ENCODE data around the gene TMEM185B.

TMEM185B gene

GRCh38 chr2:120231564-120231973, 8.4 kb upstream of the TMEM185B start:
- no peak for DNase-seq (ENCODE audit: low spot score)

DNA sequence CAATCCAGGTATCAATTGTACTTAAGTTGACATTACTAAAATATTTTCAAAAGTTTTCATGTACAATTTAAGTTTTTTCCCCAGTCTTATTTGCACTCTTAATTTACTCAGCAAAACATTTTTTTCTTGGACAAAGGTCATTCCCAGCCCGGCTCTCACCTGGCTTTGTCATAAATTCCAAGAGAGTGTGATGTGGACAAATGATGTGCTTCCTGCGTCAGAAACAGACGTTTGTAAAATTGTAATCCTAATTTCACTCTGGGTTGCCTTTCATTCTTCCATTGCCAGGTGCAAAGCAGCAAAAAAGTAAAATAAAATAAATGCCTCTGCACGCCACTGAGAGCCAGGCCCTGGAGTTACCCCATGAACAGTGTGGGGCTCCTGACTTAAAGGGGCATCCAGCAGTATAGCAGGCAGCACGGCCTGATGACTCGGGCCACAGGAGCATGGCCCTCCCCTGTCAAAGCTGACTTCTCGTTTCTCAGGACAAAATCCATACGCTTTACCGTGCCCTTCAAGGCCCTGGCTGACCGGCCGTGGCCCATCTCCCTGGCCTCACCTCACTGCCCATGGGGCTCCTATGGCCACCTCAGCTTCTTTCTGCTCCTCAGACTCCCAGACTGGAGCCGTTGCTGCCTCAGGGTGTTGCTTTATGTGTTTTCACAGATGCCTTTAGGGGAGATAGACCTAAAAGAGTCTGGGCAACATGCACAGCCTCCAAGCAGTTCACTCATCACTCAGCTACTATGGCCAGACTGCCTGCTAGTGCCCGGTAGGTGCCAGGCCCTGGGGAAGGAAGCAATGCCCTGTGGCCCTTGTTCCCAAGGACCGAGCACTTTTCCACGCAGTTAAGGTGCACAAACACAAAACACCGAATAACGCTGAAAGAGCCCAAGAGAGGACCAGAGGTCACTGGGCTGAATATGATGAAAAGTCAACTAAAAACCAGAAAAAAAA, 7.6 kb upstream of the TMEM185B start:
- DNase-seq (ENCODE audit: low spot score), result no peak

DNA sequence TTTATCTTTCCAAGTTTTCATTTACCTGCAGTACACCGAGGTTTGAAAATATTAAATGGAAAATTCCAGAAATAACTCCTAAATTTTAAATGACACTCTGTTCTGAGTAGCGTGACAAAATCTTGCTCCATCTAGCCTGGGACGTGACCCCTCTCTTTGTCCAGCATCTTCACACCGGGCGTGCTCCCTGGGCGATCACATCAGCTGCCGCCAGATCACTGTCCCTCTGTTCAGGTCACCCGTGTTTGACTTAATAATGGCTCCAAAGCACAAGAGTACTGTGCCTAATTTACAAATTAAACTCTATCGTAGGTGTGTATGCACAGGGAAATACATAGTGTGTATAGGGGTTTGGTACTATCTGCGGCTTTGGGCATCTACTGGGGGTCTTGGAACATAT, 6.1 kb upstream of the TMEM185B start:
- no peak for DNase-seq (ENCODE audit: low spot score)

DNA sequence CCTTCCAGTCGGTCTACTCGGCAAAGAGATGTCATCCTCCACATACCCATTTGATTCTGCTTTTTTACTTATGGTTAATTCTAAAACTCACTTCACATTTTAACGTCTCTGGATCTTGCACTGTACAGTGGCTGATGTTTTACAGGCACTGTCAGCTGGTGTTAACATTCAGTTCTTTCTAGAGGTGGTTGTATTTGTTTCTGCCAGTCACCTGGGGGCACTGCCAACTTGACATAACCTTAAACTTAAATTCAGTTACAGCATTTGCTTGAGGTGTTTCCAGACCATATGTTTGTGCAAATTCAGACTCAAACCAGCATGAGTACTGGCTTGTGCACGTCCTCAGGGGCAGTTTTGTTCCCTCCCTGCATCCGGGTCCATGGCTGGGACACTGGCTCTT, 5.3 kb upstream of the TMEM185B start:
- DNase-seq (ENCODE audit: low spot score), result no peak

GRCh38 chr2:120227111-120227991, 4.2 kb upstream of the TMEM185B start:
- no peak for DNase-seq (ENCODE audit: low spot score)

GRCh38 chr2:120226316-120226715, 3.1 kb upstream of the TMEM185B start:
- DNase-seq (ENCODE audit: low spot score), result no peak

DNA sequence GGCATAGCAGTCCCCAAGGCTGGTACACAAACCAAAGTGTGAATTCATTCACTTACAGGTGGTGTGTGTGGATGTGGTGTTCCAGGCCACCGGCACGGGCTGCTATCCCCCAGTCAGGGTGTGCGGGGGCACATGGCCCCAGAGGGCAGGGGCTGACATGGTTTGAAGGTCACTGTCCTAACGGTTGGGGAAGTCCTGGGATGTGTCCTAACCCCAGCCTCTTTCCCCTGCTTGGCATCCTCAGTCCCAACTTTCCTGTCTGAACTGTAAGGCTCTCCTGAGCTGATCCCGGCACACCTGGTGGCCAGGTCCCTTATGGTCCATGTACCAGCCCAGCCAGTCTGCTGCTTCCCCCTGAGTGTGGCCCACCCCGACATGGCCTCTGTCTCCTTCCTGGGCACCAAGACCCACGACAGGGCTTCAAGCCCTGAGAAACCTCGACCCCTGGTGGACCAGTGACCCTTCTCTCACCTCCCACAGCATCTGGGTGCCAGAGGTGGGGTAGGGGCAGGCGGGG, 2.4 kb upstream of the TMEM185B start:
- DNase-seq (ENCODE audit: low spot score), result no peak

GRCh38 chr2:120224735-120225548, 1.7 kb upstream of the TMEM185B start:
- no peak for DNase-seq (ENCODE audit: low spot score)

- no peak for DNase-seq (ENCODE audit: low spot score)
Measured at GRCh38 chr2:120224256-120224655, 1.1 kb upstream of the TMEM185B start.

GRCh38 chr2:120222186-120223033, 790 bp downstream of the TMEM185B start:
- no peak for DNase-seq (ENCODE audit: low spot score)

- DNase-seq (ENCODE audit: low spot score), result no peak
Measured at GRCh38 chr2:120221616-120222015, 1.6 kb downstream of the TMEM185B start.

DNA sequence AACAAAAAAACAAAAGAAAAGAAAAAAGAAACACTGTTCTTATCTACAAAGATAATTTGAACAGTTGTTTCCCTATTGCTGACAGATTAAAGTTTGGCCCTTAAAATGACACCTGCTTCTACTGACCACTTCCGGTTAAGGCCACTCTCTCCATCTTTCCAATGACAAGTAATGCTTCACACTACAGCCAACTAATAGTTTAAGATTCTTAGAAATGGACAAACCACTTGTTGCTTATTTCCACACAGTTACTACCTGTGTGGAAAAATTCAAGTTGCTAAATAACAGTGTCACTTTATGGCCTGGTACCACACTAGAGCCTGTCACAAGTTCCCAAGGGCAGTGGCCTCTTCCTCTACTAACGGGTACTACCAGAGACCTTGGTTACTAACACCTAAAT, 2.4 kb downstream of the TMEM185B start:
- DNase-seq (ENCODE audit: low spot score), result no peak

GRCh38 chr2:120219766-120220165, 3.4 kb downstream of the TMEM185B start:
- no peak for DNase-seq (ENCODE audit: low spot score)

- no peak for DNase-seq (ENCODE audit: low spot score)
Measured at GRCh38 chr2:120219291-120219690, 3.9 kb downstream of the TMEM185B start.

- DNase-seq (ENCODE audit: low spot score), result no peak
Measured at GRCh38 chr2:120218181-120218580, 5.0 kb downstream of the TMEM185B start.

DNA sequence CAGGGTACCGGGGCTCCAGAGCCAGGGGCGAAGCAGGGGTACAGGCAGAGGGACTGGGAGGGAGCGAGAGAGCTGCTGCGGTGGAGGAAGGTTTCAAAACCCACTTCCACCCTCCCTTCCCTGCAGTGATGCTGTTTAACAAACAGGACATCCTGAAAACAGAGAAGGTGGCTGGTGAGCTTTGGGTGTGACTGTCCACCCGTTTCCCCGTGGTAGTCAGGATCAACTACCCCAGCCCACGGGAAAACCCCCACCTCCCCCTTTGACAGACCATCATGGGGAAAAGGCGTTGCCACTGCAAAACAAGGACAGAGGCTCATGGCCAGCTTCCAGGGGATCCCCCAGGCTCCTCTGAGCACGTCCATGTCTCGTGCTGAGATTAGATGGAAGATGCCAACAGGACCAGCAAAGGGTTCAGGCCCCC, 12.9 kb downstream of the TMEM185B start:
- no peak for DNase-seq (ENCODE audit: low spot score)

DNA sequence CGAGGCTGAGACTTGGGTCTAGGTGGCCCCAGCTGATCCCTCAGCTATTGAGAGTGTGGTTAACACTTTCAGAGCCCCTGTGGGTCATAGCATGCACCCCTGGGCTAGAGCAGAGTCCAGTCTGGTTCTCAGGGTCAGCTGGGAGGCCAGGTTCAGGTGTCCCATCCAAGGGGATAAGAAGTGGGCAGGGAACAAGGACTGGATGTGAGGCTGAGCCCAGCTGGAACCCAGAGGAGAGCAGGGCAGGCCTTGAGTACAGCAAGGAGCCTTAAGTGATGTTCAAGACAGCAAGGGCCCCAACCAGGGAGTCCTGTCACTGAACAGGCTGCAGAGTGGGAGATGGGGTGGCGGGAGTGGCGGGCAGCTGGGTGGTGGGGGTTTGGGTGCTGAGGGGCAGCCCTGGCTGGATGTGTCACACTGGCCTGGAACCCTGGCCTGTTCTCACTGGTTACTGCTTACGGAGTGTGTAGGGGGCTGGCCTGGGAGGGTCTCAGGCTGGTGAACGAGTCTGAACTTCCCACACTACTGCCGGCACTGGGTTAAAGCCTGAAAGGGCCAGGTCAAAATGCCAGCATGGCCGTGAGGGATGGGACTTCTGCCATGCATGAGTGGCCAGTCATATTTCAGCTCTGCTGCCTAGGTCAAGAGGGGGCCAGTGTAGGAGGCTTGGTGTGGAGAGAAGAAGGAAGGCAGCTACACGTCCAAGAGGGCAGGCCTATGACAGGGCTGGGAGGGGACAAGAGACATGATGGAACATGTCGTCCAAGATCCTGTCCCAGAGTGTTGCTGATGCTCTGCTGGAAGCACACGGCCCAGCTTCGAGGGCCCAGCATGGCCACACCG, 13.6 kb downstream of the TMEM185B start:
- DNase-seq (ENCODE audit: low spot score), result no peak

DNA sequence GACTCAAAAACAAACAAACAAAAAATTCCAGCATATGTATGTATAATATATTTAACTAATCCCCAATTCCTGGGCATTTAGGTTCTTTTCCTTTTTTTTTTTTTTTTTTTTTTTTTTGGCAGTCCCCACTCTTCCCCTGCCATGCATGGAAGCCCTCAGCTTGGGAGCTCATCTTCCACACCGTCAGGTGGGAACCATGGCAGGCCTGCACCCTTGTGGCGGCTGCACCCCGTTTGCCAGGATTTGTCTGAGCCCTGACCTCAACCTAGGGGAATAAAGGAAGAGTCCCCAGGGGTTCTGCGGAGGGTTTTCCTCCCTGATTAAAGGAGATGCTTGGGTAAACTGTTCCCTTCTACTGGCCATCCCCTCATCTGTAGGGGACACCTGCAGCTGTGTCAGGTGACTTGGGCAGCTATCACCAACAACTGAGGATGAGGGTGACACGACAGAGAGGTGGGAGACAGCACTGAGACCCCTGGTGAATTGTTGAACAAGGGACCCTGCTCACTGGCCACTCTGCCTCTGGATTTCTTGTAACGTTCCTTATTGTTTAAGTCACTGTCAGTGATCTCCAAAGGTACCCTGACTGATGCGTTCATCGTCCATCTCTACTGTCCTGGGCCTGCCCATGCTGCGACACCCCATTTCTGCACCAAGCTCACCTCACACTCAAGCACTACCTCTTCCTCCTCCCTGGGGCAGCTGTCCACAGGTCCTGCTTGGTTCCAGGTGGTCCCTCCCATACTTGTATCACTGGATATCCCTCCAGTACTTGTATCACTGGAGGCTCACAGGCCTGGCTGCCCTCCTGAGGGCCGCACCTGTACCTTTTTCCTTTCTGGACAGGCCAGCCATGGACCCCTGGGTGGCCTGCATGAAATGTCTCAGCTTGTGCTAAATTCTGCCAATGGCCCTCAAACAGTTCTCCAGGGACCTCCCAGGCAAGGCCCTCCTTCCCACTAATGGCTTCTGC, 14.5 kb downstream of the TMEM185B start:
- DNase-seq (ENCODE audit: low spot score), result no peak

Data from hematopoietic multipotent progenitor cell treated with erythropoietin and hydrocortisone succinate and interleukin-3 and kit ligand, for 15 days (in vitro differentiated cells).